SHP77 (cell line): ENCODE results near the gene ADARB1.

Experiments used
- DNase-seq, 2 experiments: peaks; one replicate each; lab custom pipeline; 2025; lab: John Stamatoyannopoulos, UW

Gene ADARB1

GRCh38 chr21:45054927-45055612, 19.3 kb upstream of the ADARB1 start:
- DNase-seq: no peak

- DNase-seq: no peak
These were observed 18.5 kb upstream of the ADARB1 start for GRCh38 chr21:45055861-45056260.

GRCh38 chr21:45056296-45056904, 18.0 kb upstream of the ADARB1 start:
- DNase-seq: no peak

GRCh38 chr21:45056917-45057560, 17.3 kb upstream of the ADARB1 start:
- no peak for DNase-seq

- no peak for DNase-seq
These were observed 16.5 kb upstream of the ADARB1 start for GRCh38 chr21:45057886-45058285.

- DNase-seq: no peak
These were observed 15.3 kb upstream of the ADARB1 start for GRCh38 chr21:45059121-45059520.

GRCh38 chr21:45060089-45060488, 14.3 kb upstream of the ADARB1 start:
- no peak for DNase-seq

GRCh38 chr21:45060675-45061311, 13.6 kb upstream of the ADARB1 start:
- no peak for DNase-seq

- no peak for DNase-seq
These were observed 10.3 kb upstream of the ADARB1 start for GRCh38 chr21:45064091-45064490.

GRCh38 chr21:45064618-45065399, 9.6 kb upstream of the ADARB1 start:
- no peak for DNase-seq

GRCh38 chr21:45067462-45068285, 6.7 kb upstream of the ADARB1 start:
- DNase-seq: no peak

GRCh38 chr21:45069085-45069484, 5.3 kb upstream of the ADARB1 start:
- no peak for DNase-seq

GRCh38 chr21:45069711-45070110, 4.7 kb upstream of the ADARB1 start:
- no peak for DNase-seq

- DNase-seq: no peak
These were observed 3.1 kb upstream of the ADARB1 start for GRCh38 chr21:45071078-45071873.

- DNase-seq: no peak
These were observed 2.3 kb upstream of the ADARB1 start for GRCh38 chr21:45071874-45072737.

- no peak for DNase-seq
These were observed 1.6 kb upstream of the ADARB1 start for GRCh38 chr21:45072738-45073300.

GRCh38 chr21:45073301-45074047, 906 bp upstream of the ADARB1 start:
- peak; percentile 22 to 39 for DNase-seq
